HEK293 (cell line): Measurements from ENCODE around the gene GCNT2.
A peak's percentile ranks its signal among the peaks of the same experiment; 100 is the strongest.

ENCODE experiments used
- GFI1B ChIP-seq: fragments of 450-650 bp; formaldehyde crosslinking; IDR thresholded peaks from 2 replicates; pipeline ENCODE4 v1.5.1; 2016; ENCODE audit warnings: missing biosample characterization, missing genetic modification characterization
- OSR2 ChIP-seq: fragments of 450-650 bp; formaldehyde crosslinking; IDR thresholded peaks from 2 replicates; pipeline ENCODE4 v1.5.1; 2016; ENCODE audit warnings: missing biosample characterization, missing genetic modification characterization
- PRDM4 ChIP-seq: fragments of 450-650 bp; formaldehyde crosslinking; IDR thresholded peaks from 2 replicates; pipeline ENCODE4 v1.5.1; 2017; ENCODE audit warnings: missing biosample characterization, missing genetic modification characterization
- PRDM6 ChIP-seq: fragments of 450-650 bp; formaldehyde crosslinking; IDR thresholded peaks from 2 replicates; pipeline ENCODE4 v1.5.1; 2017; ENCODE audit warnings: missing biosample characterization, missing genetic modification characterization
- WT1 ChIP-seq: fragments of 450-650 bp; formaldehyde crosslinking; IDR thresholded peaks from 2 replicates; pipeline ENCODE4 v1.5.1; 2016; ENCODE audit warnings: missing biosample characterization, missing genetic modification characterization
- ZBTB11 ChIP-seq: fragments of 450-650 bp; formaldehyde crosslinking; conservative IDR thresholded peaks from 2 replicates; pipeline ENCODE4 v1.5.1; 2016; ENCODE audit warnings: low read depth, missing biosample characterization, missing genetic modification characterization
- ZNF146 ChIP-seq: fragments of 450-650 bp; formaldehyde crosslinking; IDR thresholded peaks from 2 replicates; pipeline ENCODE4 v1.5.1; 2016; ENCODE audit warnings: missing biosample characterization, missing genetic modification characterization
- ZNF280D ChIP-seq: fragments of 450-650 bp; formaldehyde crosslinking; IDR thresholded peaks from 2 replicates; pipeline ENCODE4 v1.5.1; 2016; ENCODE audit warnings: missing biosample characterization, missing genetic modification characterization
- ZNF473 ChIP-seq: fragments of 450-650 bp; formaldehyde crosslinking; IDR thresholded peaks from 2 replicates; pipeline ENCODE4 v1.5.1; 2017; ENCODE audit warnings: missing biosample characterization, missing genetic modification characterization
- ZNF580 ChIP-seq: fragments of 450-650 bp; formaldehyde crosslinking; IDR thresholded peaks from 2 replicates; pipeline ENCODE4 v1.5.1; 2016; ENCODE audit warnings: missing biosample characterization, missing genetic modification characterization
- ZNF664 ChIP-seq: fragments of 450-650 bp; formaldehyde crosslinking; IDR thresholded peaks from 2 replicates; pipeline ENCODE4 v1.5.1; 2016; ENCODE audit warnings: missing biosample characterization, missing genetic modification characterization
- ZNF777 ChIP-seq: fragments of 450-650 bp; formaldehyde crosslinking; IDR thresholded peaks from 2 replicates; pipeline ENCODE4 v1.5.1; 2017; ENCODE audit warnings: missing biosample characterization, missing genetic modification characterization, borderline replicate concordance
- ZNF843 ChIP-seq: fragments of 450-650 bp; formaldehyde crosslinking; IDR thresholded peaks from 2 replicates; pipeline ENCODE4 v1.5.1; 2016; ENCODE audit warnings: missing biosample characterization, missing genetic modification characterization
- ZSCAN30 ChIP-seq: fragments of 450-650 bp; IDR thresholded peaks from 2 replicates; pipeline ENCODE4 v1.5.1; 2018; ENCODE audit warnings: missing biosample characterization, mild to moderate bottlenecking, missing genetic modification characterization, moderate library complexity
- ZXDB ChIP-seq: fragments of 450-650 bp; formaldehyde crosslinking; IDR thresholded peaks from 2 replicates; pipeline ENCODE4 v1.5.1; 2016; ENCODE audit warnings: missing biosample characterization, missing genetic modification characterization

Gene GCNT2

GRCh38 chr6:10582774-10583508, 61.8 kb downstream of the GCNT2 start (continued):
- 0 out of 2 replicates have a peak, but pooled peaks have one; percentile 20 for TF ChIP-seq PRDM6 (tag by site-specific recombination)
- peak; percentile 84 for TF ChIP-seq ZNF843
- 0 out of 2 replicates have a peak, but pooled peaks have one; percentile 9 for TF ChIP-seq PRDM4 (tag by site-specific recombination)
- TF ChIP-seq OSR2 (tag by site-specific recombination): peak; percentile 80
- peak; percentile 58 for TF ChIP-seq ZXDB (tag by site-specific recombination)
- peak; percentile 70 for TF ChIP-seq WT1 (tag by site-specific recombination)
- peak; percentile 89 for TF ChIP-seq ZNF664 (tag by site-specific recombination)
- no peak for TF ChIP-seq ZNF473 (tag by site-specific recombination)
- TF ChIP-seq GFI1B (tag by site-specific recombination): 0 out of 2 replicates have a peak, but pooled peaks have one; percentile 46
- TF ChIP-seq ZBTB11 (tag by site-specific recombination): no peak
- no peak for TF ChIP-seq ZNF777 (tag by site-specific recombination)
- TF ChIP-seq ZSCAN30: 0 out of 2 replicates have a peak, but pooled peaks have one; percentile 26
- TF ChIP-seq ZNF146 (tag by site-specific recombination): no peak
- TF ChIP-seq ZNF280D (tag by site-specific recombination): no peak
- TF ChIP-seq ZNF580 (tag by site-specific recombination): 0 out of 2 replicates have a peak, but pooled peaks have one; percentile 33
